HEK293 (cell line): ENCODE data around the gene CRB2.
A peak's percentile ranks its signal among the peaks of the same experiment; 100 is the strongest.

ENCODE experiments used
- CTCF ChIA-PET: fragments of 350-600 bp; formaldehyde crosslinking; extraction: SDS; loops from one replicate; lab custom pipeline; 2021; ENCODE audit warnings: antibody characterized with exemption; lab: Yijun Ruan, JAX
- POLR2A ChIA-PET: fragments of 300-600 bp; formaldehyde crosslinking; extraction: SDS; loops from one replicate; lab custom pipeline; 2020; ENCODE audit warnings: antibody characterized with exemption, inconsistent platforms; lab: Yijun Ruan, JAX
- H3K27ac ChIP-seq: fragments of 200-500 bp; sonication (Bioruptor generic); 2 replicates; pipeline ENCODE4 v1.5.1; 2014; ENCODE audit warnings: low read depth, low read length, control low read depth, inconsistent platforms; ENCODE audit errors: extremely low read depth
- H3K36me3 ChIP-seq, 2 experiments: fragments of 200-500 bp in 1 of 2; sonication (Bioruptor generic) in 1 of 2; 1 replicate in 1 of 2; 2 replicates in 1 of 2; pipeline ENCODE4 v1.5.1; 2014 to 2017; ENCODE audit warnings: inconsistent platforms in 2 of 2, low read length in 2 of 2; ENCODE audit not compliant: control insufficient read depth in 2 of 2, insufficient read depth in 1 of 2
- H3K4me1 ChIP-seq: fragments of 200-500 bp; sonication (Bioruptor generic); 2 replicates; pipeline ENCODE4 v1.5.1; 2014; ENCODE audit warnings: mild to moderate bottlenecking, low read length, inconsistent platforms; ENCODE audit not compliant: control insufficient read depth, insufficient read depth
- H3K4me3 ChIP-seq: 2 replicates; pipeline ENCODE4 v1.5.1; 2011; ENCODE audit warnings: low read depth, mild to moderate bottlenecking, control low read depth, low read length, moderate library complexity
- H3K9me3 ChIP-seq: fragments of 200-500 bp; sonication (Bioruptor generic); 2 replicates; pipeline ENCODE4 v1.5.1; 2014; ENCODE audit warnings: low read depth, low read length, inconsistent platforms; ENCODE audit not compliant: control insufficient read depth, insufficient read depth
- FEZF1 ChIP-seq: fragments of 450-650 bp; formaldehyde crosslinking; IDR thresholded peaks from 2 replicates; pipeline ENCODE4 v1.5.1; 2016; ENCODE audit warnings: missing biosample characterization, missing genetic modification characterization
- GLIS1 ChIP-seq: fragments of 450-650 bp; formaldehyde crosslinking; IDR thresholded peaks from 2 replicates; pipeline ENCODE4 v1.5.1; 2016; ENCODE audit warnings: missing biosample characterization, missing genetic modification characterization
- HOXD13 ChIP-seq: sonication (generic); formaldehyde crosslinking; IDR thresholded peaks from 2 replicates; pipeline ENCODE4 v1.8.0; 2022; ENCODE audit warnings: missing genetic modification reagents, borderline replicate concordance
- PRDM10 ChIP-seq: fragments of 450-650 bp; formaldehyde crosslinking; IDR thresholded peaks from 2 replicates; pipeline ENCODE4 v1.5.1; 2016; ENCODE audit warnings: missing biosample characterization, missing genetic modification characterization
- REST ChIP-seq: fragments of 450-650 bp; formaldehyde crosslinking; IDR thresholded peaks from 2 replicates; pipeline ENCODE4 v1.5.1; 2016; ENCODE audit warnings: missing biosample characterization, missing genetic modification characterization
- SP3 ChIP-seq: fragments of 450-650 bp; formaldehyde crosslinking; IDR thresholded peaks from 2 replicates; pipeline ENCODE4 v1.5.1; 2016; ENCODE audit warnings: missing biosample characterization, missing genetic modification characterization
- TRIM28 ChIP-seq: IDR thresholded peaks from 2 replicates; pipeline ENCODE4 v1.6.1; 2011; ENCODE audit warnings: low read length, control low read depth, borderline replicate concordance
- ZBTB1 ChIP-seq: fragments of 450-650 bp; formaldehyde crosslinking; IDR thresholded peaks from 2 replicates; pipeline ENCODE4 v1.5.1; 2016; ENCODE audit warnings: missing biosample characterization, missing genetic modification characterization
- ZBTB10 ChIP-seq: fragments of 450-650 bp; formaldehyde crosslinking; IDR thresholded peaks from 2 replicates; pipeline ENCODE4 v1.5.1; 2016; ENCODE audit warnings: missing biosample characterization, missing genetic modification characterization
- ZBTB26 ChIP-seq: fragments of 450-650 bp; formaldehyde crosslinking; optimal IDR thresholded peaks from 2 replicates; pipeline ENCODE3; 2016; ENCODE audit warnings: missing biosample characterization, mild to moderate bottlenecking, missing genetic modification characterization
- ZBTB8A ChIP-seq: fragments of 450-650 bp; formaldehyde crosslinking; IDR thresholded peaks from 2 replicates; pipeline ENCODE4 v1.5.1; 2016; ENCODE audit warnings: missing biosample characterization, missing genetic modification characterization
- ZNF138 ChIP-seq: fragments of 450-650 bp; formaldehyde crosslinking; IDR thresholded peaks from 2 replicates; pipeline ENCODE4 v1.5.1; 2016; ENCODE audit warnings: missing biosample characterization, missing genetic modification characterization, borderline replicate concordance
- ZNF175 ChIP-seq: fragments of 450-650 bp; formaldehyde crosslinking; IDR thresholded peaks from 2 replicates; pipeline ENCODE4 v1.5.1; 2016; ENCODE audit warnings: missing biosample characterization, missing genetic modification characterization
- ZNF2 ChIP-seq: fragments of 450-650 bp; formaldehyde crosslinking; IDR thresholded peaks from 2 replicates; pipeline ENCODE4 v1.5.1; 2016; ENCODE audit warnings: missing biosample characterization, missing genetic modification characterization
- ZNF23 ChIP-seq: fragments of 450-650 bp; formaldehyde crosslinking; IDR thresholded peaks from 2 replicates; pipeline ENCODE4 v1.5.1; 2016; ENCODE audit warnings: missing biosample characterization, missing genetic modification characterization, borderline replicate concordance
- ZNF48 ChIP-seq: fragments of 450-650 bp; formaldehyde crosslinking; IDR thresholded peaks from 2 replicates; pipeline ENCODE4 v1.5.1; 2016; ENCODE audit warnings: missing biosample characterization, missing genetic modification characterization
- ZNF501 ChIP-seq: fragments of 450-650 bp; formaldehyde crosslinking; IDR thresholded peaks from 2 replicates; pipeline ENCODE4 v1.5.1; 2016; ENCODE audit warnings: missing biosample characterization, missing genetic modification characterization
- ZNF544 ChIP-seq: fragments of 450-650 bp; formaldehyde crosslinking; IDR thresholded peaks from 2 replicates; pipeline ENCODE4 v1.5.0; 2017; ENCODE audit warnings: missing biosample characterization, missing genetic modification characterization
- ZNF768 ChIP-seq: fragments of 450-650 bp; formaldehyde crosslinking; IDR thresholded peaks from 2 replicates; pipeline ENCODE4 v1.5.1; 2018; ENCODE audit warnings: missing biosample characterization, mild to moderate bottlenecking, missing genetic modification characterization
- ZNF776 ChIP-seq: fragments of 450-650 bp; formaldehyde crosslinking; IDR thresholded peaks from 2 replicates; pipeline ENCODE4 v1.5.0; 2017; ENCODE audit warnings: missing biosample characterization, missing genetic modification characterization, borderline replicate concordance
- ZSCAN16 ChIP-seq: fragments of 450-650 bp; formaldehyde crosslinking; IDR thresholded peaks from 2 replicates; pipeline ENCODE4 v1.5.1; 2016; ENCODE audit warnings: missing biosample characterization, missing genetic modification characterization
- ZSCAN23 ChIP-seq: fragments of 450-650 bp; formaldehyde crosslinking; IDR thresholded peaks from 2 replicates; pipeline ENCODE4 v1.5.1; 2016; ENCODE audit warnings: missing biosample characterization, missing genetic modification characterization
- ZSCAN30 ChIP-seq: fragments of 450-650 bp; IDR thresholded peaks from 2 replicates; pipeline ENCODE4 v1.5.1; 2018; ENCODE audit warnings: missing biosample characterization, mild to moderate bottlenecking, missing genetic modification characterization, moderate library complexity
- ZXDB ChIP-seq: fragments of 450-650 bp; formaldehyde crosslinking; IDR thresholded peaks from 2 replicates; pipeline ENCODE4 v1.5.1; 2016; ENCODE audit warnings: missing biosample characterization, missing genetic modification characterization

CRB2 gene

GRCh38 chr9:123353984-123354591 is 1.9 kb upstream of the CRB2 start (continued):
- TF ChIP-seq ZNF776 (tag by site-specific recombination) (no peak), REST (no peak), ZBTB26 (tag by site-specific recombination) (peak; percentile 14), ZNF2 (tag by site-specific recombination) (peak; percentile 80), ZBTB10 (tag by site-specific recombination) (peak; percentile 48; the same call in 1 of the 2 replicates), ZNF48 (tag by site-specific recombination) (no peak), ZNF501 (tag by site-specific recombination) (no peak), GLIS1 (tag by site-specific recombination) (peak; percentile 32; the same call in 1 of the 2 replicates)

- no peaks in the 10 kb centered on the region for H3K4me1 ChIP-seq
- no peak for TF ChIP-seq ZSCAN30 (tag by site-specific recombination)
- TF ChIP-seq ZBTB8A (tag by site-specific recombination), result no peak
- no peak for TF ChIP-seq ZXDB (tag by site-specific recombination)
- TF ChIP-seq ZSCAN16 (tag by site-specific recombination), result no peak
- TF ChIP-seq ZNF138 (tag by site-specific recombination), result no peak
- no peak for TF ChIP-seq ZNF175
- no peak for TF ChIP-seq FEZF1 (tag by site-specific recombination)
- TF ChIP-seq SP3 (tag by site-specific recombination), result no peak
- TF ChIP-seq ZBTB26 (tag by site-specific recombination), result no peak
- no peak for TF ChIP-seq HOXD13
- no peak for TF ChIP-seq ZNF544 (tag by site-specific recombination)
- TF ChIP-seq ZBTB1, result no peak
- TF ChIP-seq ZNF768 (tag by site-specific recombination), result no peak
- no peak for TF ChIP-seq ZNF23 (tag by site-specific recombination)
- no peak for TF ChIP-seq PRDM10 (tag by site-specific recombination)
- no peak for TF ChIP-seq ZSCAN23 (tag by site-specific recombination)
- no peak for TF ChIP-seq TRIM28
Observed at GRCh38 chr9:123354806-123355508, 1.0 kb upstream of the CRB2 start.

More at GRCh38 chr9:123354806-123355508, 1.0 kb upstream of the CRB2 start:
- no peaks in the 10 kb centered on the region for H3K36me3 ChIP-seq
- ChIA-PET CTCF (interaction anchor here (0.6 to 5.7 kb wide), 30 partner anchors 9 to 1053 kb away, joined by 3 to 106 read pairs (median 4); no protein-coding TSS in a partner anchor), POLR2A (interaction anchor here (0.6 to 1.3 kb wide), 3 partner anchors 24 to 30 kb away, joined by 3 read pairs; no protein-coding TSS in a partner anchor)
- no peaks in the 10 kb centered on the region for H3K9me3 ChIP-seq
- H3K27ac ChIP-seq, result no peak overlapping the region
- H3K4me3 ChIP-seq, result no peak overlapping the region
